Osteocyte (in vitro differentiated cells): ENCODE results near the gene CACNA2D3. TPM values are rescaled to one million over a fixed set of nuclear protein-coding genes. Genes with fewer than 3 reads are reported as not detected.

Experiments
- DNase-seq: peaks from one replicate; pipeline ENCODE4 v3.0.0; 2021; ENCODE audit warnings: mixed read lengths; ENCODE audit not compliant: unreplicated experiment; ENCODE audit errors: extremely low spot score
- H3K27ac Mint-ChIP-seq: one replicate; pipeline ENCODE4 v1.8.0; 2021; ENCODE audit warnings: mild to moderate bottlenecking, mixed read lengths; ENCODE audit not compliant: unreplicated experiment
- H3K27me3 Mint-ChIP-seq: one replicate; pipeline ENCODE4 v1.8.0; 2021; ENCODE audit warnings: mixed read lengths; ENCODE audit not compliant: unreplicated experiment
- H3K36me3 Mint-ChIP-seq: one replicate; pipeline ENCODE4 v1.8.0; 2021; ENCODE audit warnings: mixed read lengths; ENCODE audit not compliant: unreplicated experiment
- H3K4me1 Mint-ChIP-seq: one replicate; pipeline ENCODE4 v1.8.0; 2021; ENCODE audit warnings: mixed read lengths; ENCODE audit not compliant: unreplicated experiment
- H3K4me3 Mint-ChIP-seq: one replicate; pipeline ENCODE4 v1.8.0; 2021; ENCODE audit warnings: mild to moderate bottlenecking, moderate library complexity, mixed read lengths; ENCODE audit not compliant: unreplicated experiment
- H3K9me3 Mint-ChIP-seq: one replicate; pipeline ENCODE4 v1.8.0; 2021; ENCODE audit warnings: mixed read lengths; ENCODE audit not compliant: unreplicated experiment
- CTCF ChIP-seq: fragments of 200-600 bp; sonication (generic); IDR thresholded peaks from 2 replicates; pipeline ENCODE4 v1.5.0; 2021; ENCODE audit warnings: antibody characterized with exemption, mild to moderate bottlenecking, moderate library complexity
- total RNA-seq: library from RNA; stranded (reverse); gene quantifications from 2 replicates; pipeline ENCODE4 v1.2.1, GENCODE V29; 2021

The CACNA2D3 gene
- total RNA-seq, 1 donor from 2014 or later, result 0.46 TPM

- no peak overlapping the region for H3K4me3 Mint-ChIP-seq
- no peak for DNase-seq
These were observed 100.7 kb downstream of the CACNA2D3 start for GRCh38 chr3:54223063-54223462.

GRCh38 chr3:54225841-54226528 lies 103.6 kb downstream of the CACNA2D3 start:
- no peaks in the 10 kb centered on the region for H3K27me3 Mint-ChIP-seq
- DNase-seq, result no peak
- H3K27ac Mint-ChIP-seq, result no peak overlapping the region
- H3K4me1 Mint-ChIP-seq, result no peaks in the 10 kb centered on the region
- no peaks in the 10 kb centered on the region for H3K36me3 Mint-ChIP-seq
- H3K9me3 Mint-ChIP-seq, result peaks cover 7% of the 10 kb centered on the region
- TF ChIP-seq CTCF, result no peak
- H3K4me3 Mint-ChIP-seq, result no peak overlapping the region

More at GRCh38 chr3:54223063-54223462, 100.7 kb downstream of the CACNA2D3 start:
- no peaks in the 10 kb centered on the region for H3K4me1 Mint-ChIP-seq
- H3K27me3 Mint-ChIP-seq, result no peaks in the 10 kb centered on the region
- no peak for TF ChIP-seq CTCF
- H3K36me3 Mint-ChIP-seq, result no peaks in the 10 kb centered on the region
- H3K9me3 Mint-ChIP-seq, result peaks cover 7% of the 10 kb centered on the region
- no peak overlapping the region for H3K27ac Mint-ChIP-seq

GRCh38 chr3:54228806-54229205 lies 106.5 kb downstream of the CACNA2D3 start:
- Mint-ChIP-seq H3K9me3 (peaks cover 11% of the 10 kb centered on the region), H3K27ac (no peak overlapping the region), H3K27me3 (no peaks in the 10 kb centered on the region), H3K4me3 (no peak overlapping the region), H3K4me1 (no peaks in the 10 kb centered on the region), H3K36me3 (no peaks in the 10 kb centered on the region)
- TF ChIP-seq CTCF, result no peak
- DNase-seq, result no peak

- H3K36me3 Mint-ChIP-seq, result no peaks in the 10 kb centered on the region
These were observed 110.3 kb downstream of the CACNA2D3 start for GRCh38 chr3:54232618-54233017.

GRCh38 chr3:54235998-54236397 lies 113.6 kb downstream of the CACNA2D3 start:
- TF ChIP-seq CTCF, result no peak
- no peaks in the 10 kb centered on the region for H3K4me1 Mint-ChIP-seq
- no peak overlapping the region for H3K4me3 Mint-ChIP-seq
- peaks cover 23% of the 10 kb centered on the region for H3K9me3 Mint-ChIP-seq
- DNase-seq, result no peak
- H3K27ac Mint-ChIP-seq, result no peak overlapping the region
- H3K36me3 Mint-ChIP-seq, result no peaks in the 10 kb centered on the region
- no peaks in the 10 kb centered on the region for H3K27me3 Mint-ChIP-seq

More at GRCh38 chr3:54232618-54233017, 110.3 kb downstream of the CACNA2D3 start:
- no peak for DNase-seq
- H3K4me3 Mint-ChIP-seq, result no peak overlapping the region
- no peak for TF ChIP-seq CTCF
- peaks cover 18% of the 10 kb centered on the region for H3K9me3 Mint-ChIP-seq
- no peaks in the 10 kb centered on the region for H3K27me3 Mint-ChIP-seq
- H3K27ac Mint-ChIP-seq, result no peak overlapping the region
- no peaks in the 10 kb centered on the region for H3K4me1 Mint-ChIP-seq
